NCI-H446 treated with DMSO at 0.1 percent for 48 hours (cell line): ENCODE data around the gene BATF2.

Experiments used
- DNase-seq: peaks from one replicate; lab custom pipeline; 2025; lab: John Stamatoyannopoulos, UW

BATF2 gene

GRCh38 chr11:64963072-64963631 lies 33.6 kb downstream of the BATF2 start:
- DNase-seq = no peak

- no peak for DNase-seq
Measured at GRCh38 chr11:64960719-64961118, 36.1 kb downstream of the BATF2 start.

DNA sequence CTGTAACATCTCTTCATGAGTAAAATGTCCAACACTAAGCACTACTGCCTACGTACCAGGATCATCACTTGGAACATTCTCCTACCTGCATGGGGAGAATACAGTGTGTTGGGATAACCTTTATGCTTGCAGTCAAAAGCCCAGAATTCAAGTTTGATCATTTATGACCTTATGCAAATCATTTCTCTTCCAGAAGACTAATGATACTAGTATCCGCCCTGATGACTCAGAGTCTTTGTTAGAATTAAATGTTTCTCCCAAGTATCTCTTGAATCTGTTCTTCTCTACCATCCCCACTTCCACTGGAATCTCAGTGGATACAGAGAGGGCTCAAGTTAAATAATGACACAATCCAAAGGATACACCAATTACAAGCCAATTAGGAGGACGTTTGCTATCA lies 37.3 kb downstream of the BATF2 start:
- no peak for DNase-seq

DNA sequence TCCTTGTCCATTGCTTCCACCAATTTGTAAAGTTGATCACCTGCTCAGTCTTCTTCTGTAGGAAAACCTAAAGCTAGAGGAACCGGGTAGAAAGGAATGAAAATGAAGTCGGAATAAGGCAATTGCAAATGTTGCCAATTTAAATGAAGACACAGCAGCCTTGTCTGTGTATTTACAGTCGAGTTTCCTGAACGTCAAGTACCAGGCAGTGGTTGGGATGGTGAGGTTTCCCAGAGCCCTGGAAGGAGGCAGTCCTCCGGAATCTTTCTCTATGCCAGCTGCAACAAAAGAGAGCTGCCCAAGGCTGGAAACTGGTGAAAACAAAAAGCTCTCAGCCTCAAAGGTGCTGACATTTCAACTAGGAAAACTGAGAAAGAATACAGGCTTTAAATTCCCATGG lies 42.6 kb downstream of the BATF2 start:
- DNase-seq = no peak

- DNase-seq = no peak
Measured at GRCh38 chr11:64951529-64951928, 45.2 kb downstream of the BATF2 start.

GRCh38 chr11:64947208-64947814 lies 49.5 kb downstream of the BATF2 start:
- DNase-seq = no peak
